Left kidney (tissue), 8 donors: ENCODE results near the gene RBBP9. TPM values are rescaled to one million over a fixed set of nuclear protein-coding genes. Genes with fewer than 3 reads are reported as not detected.
"Not testable (repeated sequence)": the region's sequence is repeated elsewhere in the genome, so short reads cannot be mapped to it uniquely, and the experiment has no call there.

Experiments used
- DNase-seq: peaks from one replicate; pipeline ENCODE4 v3.0.0-alpha.2; 2013
- long read RNA-seq, 8 donors: transcript quantifications; one replicate each; lab custom pipeline, GENCODE V29; 2026
- polyA plus RNA-seq: library from polyadenylated mRNA; unstranded; fragments of 120-200 nt; gene quantifications from one replicate; pipeline ENCODE4 v1.2.1, GENCODE V29; 2013; ENCODE audit not compliant: insufficient read length

The RBBP9 gene
- polyA plus RNA-seq = 33.4 TPM
- long read RNA-seq, donor 1, transcript RBBP9-201 (5 exons, 3,861 nt) = major isoform, 13 of 15 reads
- long read RNA-seq, donor 1, partial matches to known transcripts = 0 of 15 reads
- long read RNA-seq, donor 1, other reads (novel, unspliced or antisense) = 0 of 15 reads
- long read RNA-seq, donor 2, transcript RBBP9-201 (5 exons, 3,861 nt) = major isoform, 9 of 13 reads
- long read RNA-seq, donor 2, partial matches to known transcripts = 0 of 13 reads
- long read RNA-seq, donor 2, other reads (novel, unspliced or antisense) = 0 of 13 reads
- long read RNA-seq, donor 3, transcript RBBP9-201 (5 exons, 3,861 nt) = major isoform, 10 of 14 reads
- long read RNA-seq, donor 3, partial matches to known transcripts = 0 of 14 reads
- long read RNA-seq, donor 3, other reads (novel, unspliced or antisense) = 0 of 14 reads
- long read RNA-seq, donor 4, partial matches to known transcripts = 0 of 1 reads
- long read RNA-seq, donor 4, other reads (novel, unspliced or antisense) = 0 of 1 reads
- long read RNA-seq, donor 5, transcript RBBP9-201 (5 exons, 3,861 nt) = major isoform, 8 of 52 reads
- long read RNA-seq, donor 5, partial matches to known transcripts = 23 of 52 reads
- long read RNA-seq, donor 5, other reads (novel, unspliced or antisense) = 19 of 52 reads
- long read RNA-seq, donor 6, transcript RBBP9-201 (5 exons, 3,861 nt) = major isoform, 19 of 21 reads
- long read RNA-seq, donor 6, partial matches to known transcripts = 0 of 21 reads
- long read RNA-seq, donor 6, other reads (novel, unspliced or antisense) = 0 of 21 reads
- long read RNA-seq, donor 7, transcript RBBP9-202 (4 exons, 830 nt) = minor isoform, 7 of 19 reads
- long read RNA-seq, donor 7, transcript RBBP9-201 (5 exons, 3,861 nt) = major isoform, 12 of 19 reads
- long read RNA-seq, donor 7, partial matches to known transcripts = 0 of 19 reads
- long read RNA-seq, donor 7, other reads (novel, unspliced or antisense) = 0 of 19 reads
- long read RNA-seq, donor 8, partial matches to known transcripts = 0 of 4 reads
- long read RNA-seq, donor 8, other reads (novel, unspliced or antisense) = 0 of 4 reads

- peak; percentile 83 for DNase-seq
These were observed at the start of gene RBBP9 for GRCh38 chr20:18496740-18497592. Gene RBBP9, minus strand, starts transcription at chr20:18497225. Its CDS starts 58 bp downstream, at chr20:18497167.

- no peak for DNase-seq
These were observed 48.5 kb upstream of the RBBP9 start for GRCh38 chr20:18545566-18545965.

GRCh38 chr20:18543932-18544331, 46.9 kb upstream of the RBBP9 start:
- DNase-seq = no peak

GRCh38 chr20:18543216-18543615, 46.2 kb upstream of the RBBP9 start:
- no peak for DNase-seq

DNA sequence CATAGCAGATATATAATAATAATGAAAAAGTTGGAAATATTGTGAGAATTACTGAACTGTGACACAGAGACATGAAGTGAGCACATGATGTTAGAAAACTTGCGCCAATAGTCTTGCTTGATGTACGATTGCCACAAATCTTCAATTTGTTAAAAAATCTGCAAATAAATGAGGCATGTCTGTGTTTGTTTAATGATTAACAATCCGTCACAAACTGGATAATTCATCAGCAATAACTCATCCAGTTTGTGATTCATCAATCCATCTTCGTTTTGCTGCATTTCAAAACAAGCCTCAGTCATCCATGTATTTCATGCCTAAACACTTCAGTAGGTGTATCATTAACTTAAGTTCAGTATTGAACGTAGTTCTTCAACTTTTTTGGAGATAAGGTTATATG, 44.7 kb upstream of the RBBP9 start:
- DNase-seq = no peak

GRCh38 chr20:18537651-18538050, 40.6 kb upstream of the RBBP9 start:
- no peak for DNase-seq

- DNase-seq = no peak
These were observed 37.1 kb upstream of the RBBP9 start for GRCh38 chr20:18533978-18534644.

DNA sequence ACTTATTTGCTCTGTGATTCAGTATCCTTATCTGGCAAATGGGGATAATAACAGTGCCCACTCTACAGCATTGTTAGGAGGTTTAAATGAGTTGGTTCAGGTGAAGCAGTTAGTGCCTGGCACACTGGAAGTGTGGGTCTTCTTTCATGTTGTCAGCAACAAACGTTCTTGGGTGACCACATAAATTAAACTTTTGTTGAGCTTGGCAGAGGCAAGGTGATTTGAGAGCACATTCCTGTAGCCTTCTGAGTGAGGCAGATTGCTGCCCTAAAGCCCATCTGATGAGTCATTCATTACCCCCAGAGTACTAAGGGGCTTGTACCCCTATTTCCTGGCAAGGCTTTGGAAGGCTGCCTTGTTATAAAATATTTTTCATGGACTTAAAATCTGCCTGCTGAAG, 36.5 kb upstream of the RBBP9 start:
- no peak for DNase-seq

GRCh38 chr20:18532626-18533025, 35.6 kb upstream of the RBBP9 start:
- DNase-seq = no peak

DNA sequence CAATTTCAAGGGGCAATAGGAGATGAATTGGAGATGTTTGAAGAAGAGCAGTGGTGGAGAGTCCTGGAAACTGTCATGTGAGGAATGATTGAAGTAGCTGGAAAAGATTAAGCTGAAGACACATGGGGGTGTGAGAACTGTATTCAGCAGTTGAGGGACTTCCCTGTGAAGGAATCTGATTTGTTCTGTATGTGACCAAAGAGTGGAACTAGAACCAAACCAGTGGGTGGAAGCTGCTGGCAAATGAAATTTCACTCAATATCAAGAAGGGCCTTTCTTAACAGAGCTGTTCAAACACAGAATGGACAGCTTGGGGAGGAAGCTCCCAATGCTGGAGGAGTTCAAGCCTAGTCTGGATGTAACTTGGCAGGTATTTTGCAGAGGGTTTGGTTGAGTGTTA, 32.0 kb upstream of the RBBP9 start:
- DNase-seq = no peak

DNA sequence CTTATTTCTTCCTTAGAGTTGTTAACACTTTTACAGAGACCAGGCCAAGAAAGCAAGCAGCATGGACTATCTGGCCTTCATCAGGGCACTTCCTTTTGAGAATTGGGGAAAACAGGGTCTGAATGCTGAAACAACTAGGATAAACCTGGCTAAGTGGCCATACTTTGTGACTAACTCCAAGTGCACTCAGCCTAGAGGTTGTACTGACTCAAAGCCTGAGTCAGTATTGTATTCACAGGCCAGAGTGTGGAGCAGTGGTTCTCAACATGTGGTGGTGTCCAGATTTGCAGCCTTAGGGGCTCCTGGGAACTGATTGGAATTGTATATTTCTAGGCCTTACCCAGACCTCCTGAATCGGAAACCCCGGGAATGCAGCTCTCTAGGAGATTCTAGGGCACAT, 30.8 kb upstream of the RBBP9 start:
- no peak for DNase-seq

- DNase-seq = no peak
These were observed 30.3 kb upstream of the RBBP9 start for GRCh38 chr20:18527339-18527738.

GRCh38 chr20:18526761-18527160, 29.7 kb upstream of the RBBP9 start:
- not testable (repeated sequence) for DNase-seq

DNA sequence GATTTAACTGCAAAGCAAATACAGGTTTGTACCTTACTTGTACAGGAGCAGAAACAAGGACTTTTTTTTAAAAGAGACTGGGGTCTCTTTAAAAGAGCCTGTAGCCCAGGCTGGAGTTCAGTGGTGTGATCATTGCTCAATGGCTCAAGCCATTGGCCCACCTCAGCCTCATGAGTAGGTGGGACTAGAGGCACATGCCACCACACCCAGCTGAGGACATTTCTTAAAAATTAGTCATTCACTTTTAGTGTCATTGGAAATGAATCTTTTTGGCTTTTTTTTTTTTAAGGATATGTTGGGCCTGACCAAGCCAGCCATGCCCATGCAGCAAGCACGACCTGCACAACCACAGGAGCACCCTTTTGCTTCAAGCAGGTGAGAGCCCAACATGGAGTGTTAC, 27.6 kb upstream of the RBBP9 start:
- no peak for DNase-seq

GRCh38 chr20:18523066-18523465, 26.0 kb upstream of the RBBP9 start:
- no peak for DNase-seq

- DNase-seq = not testable (repeated sequence)
These were observed 25.0 kb upstream of the RBBP9 start for GRCh38 chr20:18522066-18522465.

DNA sequence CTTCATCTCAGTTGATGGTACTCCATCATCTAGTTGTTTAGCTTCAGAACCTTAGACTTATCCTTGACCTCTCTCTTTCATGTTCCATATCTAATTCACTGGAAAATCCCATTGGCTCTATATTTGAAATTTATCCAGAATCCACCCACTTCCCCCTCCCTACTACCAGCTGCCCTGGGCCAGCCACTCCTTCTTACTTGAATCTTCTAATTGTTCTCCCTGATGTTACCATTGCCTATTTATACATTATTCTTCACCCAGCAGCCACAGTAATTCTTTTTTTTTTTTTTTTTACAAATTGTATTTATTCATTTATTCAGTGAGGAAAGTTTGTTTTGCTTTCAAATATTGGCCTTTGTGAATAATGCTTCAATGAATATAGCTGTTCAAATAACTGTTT, 18.9 kb upstream of the RBBP9 start:
- DNase-seq = no peak

GRCh38 chr20:18514127-18514526, 17.1 kb upstream of the RBBP9 start:
- no peak for DNase-seq

GRCh38 chr20:18513208-18513607, 16.2 kb upstream of the RBBP9 start:
- DNase-seq = no peak

DNA sequence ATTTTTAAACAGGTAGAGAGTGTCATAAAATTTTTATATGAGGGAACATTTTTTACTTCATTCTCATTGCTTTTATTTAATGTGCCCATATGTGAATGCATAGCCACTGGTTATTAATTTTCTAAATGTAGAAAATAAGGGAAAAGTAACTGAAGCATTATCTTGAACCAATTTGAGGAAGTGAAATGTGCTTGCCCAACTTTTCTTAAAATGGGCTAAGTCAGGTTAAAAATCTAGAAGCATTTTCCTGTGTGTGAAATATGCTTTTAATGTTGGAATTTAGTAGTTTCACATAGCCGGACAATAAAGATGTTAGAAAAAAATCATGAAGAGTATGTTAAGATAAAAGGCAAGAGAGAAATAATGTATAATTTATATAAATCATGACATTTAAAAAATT, 14.5 kb upstream of the RBBP9 start:
- no peak for DNase-seq
